Right lobe of liver (tissue), 6 donors: ENCODE data around the gene IPO13. TPM values are rescaled to one million over a fixed set of nuclear protein-coding genes. Genes with fewer than 3 reads are reported as not detected.

Source experiments
- ATAC-seq, 4 donors: fragments of 200-7000 bp; cut with Tn5 transposase; one replicate each; pipeline ENCODE4 v1.9.1; 2020; ENCODE audit warnings: mild to moderate bottlenecking in 4 of 4, moderate library complexity in 4 of 4
- DNase-seq, 3 donors: peaks; one replicate each; pipeline ENCODE4 v3.0.0-alpha.2; 2020
- H3K27ac ChIP-seq, 3 donors: fragments of 200-600 bp; one replicate each; pipeline ENCODE4 v1.8.0; 2022
- H3K27me3 ChIP-seq, 2 donors: fragments of 200-600 bp; one replicate each; pipeline ENCODE4 v1.8.0; 2022
- H3K36me3 ChIP-seq, 4 donors: fragments of 200-600 bp; sonication (generic) in 1 of 4; one replicate each; pipeline versions ENCODE4 v1.5.1 to v1.8.0; 2017 to 2022; ENCODE audit warnings: control low read depth in 1 of 4
- H3K4me1 ChIP-seq, 4 donors: fragments of 200-600 bp; sonication (generic) in 1 of 4; one replicate each; pipeline versions ENCODE4 v1.5.1 to v1.8.0; 2017 to 2022; ENCODE audit warnings: control low read depth in 1 of 4
- H3K4me3 ChIP-seq, 3 donors: fragments of 200-600 bp; one replicate each; pipeline ENCODE4 v1.8.0; 2022
- H3K9me3 ChIP-seq, 4 donors: fragments of 200-600 bp; sonication (generic) in 1 of 4; one replicate each; pipeline versions ENCODE4 v1.5.1 to v1.8.0; 2017 to 2022; ENCODE audit warnings: control low read depth in 1 of 4
- CTCF ChIP-seq, 4 donors: fragments of 200-600 bp in 3 of 4; fragments of 450-650 bp in 1 of 4; IDR thresholded peaks; one replicate each; pipeline versions ENCODE4 v1.5.1 to v1.8.0; 2016 to 2022; ENCODE audit warnings: antibody characterized with exemption in 4 of 4, mild to moderate bottlenecking in 2 of 4
- POLR2A ChIP-seq: fragments of 450-650 bp; IDR thresholded peaks from one replicate; pipeline ENCODE4 v1.6.1; 2017; ENCODE audit warnings: antibody characterized with exemption, mild to moderate bottlenecking
- WGBS: methylation state at CpG from one replicate; pipeline ENCODE4 v1.1.6; 2018; ENCODE audit warnings: low coverage, low lambda C conversion rate; ENCODE audit not compliant: insufficient coverage; ENCODE audit errors: missing lambda C conversion rate; 5-methylcytosine and 5-hydroxymethylcytosine counted together
- intact Hi-C, 2 donors: fragments of 100-400 bp; cut with DNase I; formaldehyde crosslinking; loops; one replicate each; pipeline versions ENCODE4 v1.11.2 to v1.14.1; 2022
- total RNA-seq, 6 experiments: library from RNA; depleted of rRNA in 2 of 6; stranded (reverse); fragments of >200 nt in 2 of 6; fragmentation: NEBNext Ultra II Directional in 3 of 6; extraction: Animal tissue kit (Norgen Biotek cat#: 25700) in 3 of 6; gene quantifications; one replicate each; pipeline versions ENCODE4 v1.1.0 to v1.2.4, GENCODE V29; 2016 to 2023
- donor health status: DM: no; HTN: yes; CAD: no.
- donor health status: DM: no; HTN: no; CAD: no.
- donor health status: DM: no; HTN: no; CAD: no.
- donor health status: DM: no; HTN: yes; CAD: no.
- donor health status: DM: no; HTN: yes; CAD: no.

IPO13 gene
- total RNA-seq, 6 experiments from 2014 or later, result 12.4 to 18.9 (median 14.8) TPM

GRCh38 chr1:43999455-43999854 lies 52.7 kb downstream of the IPO13 start:
- Histone ChIP-seq H3K4me3 (no peak overlapping the region), H3K27me3 (no peaks in the 10 kb centered on the region), H3K27ac (no peak overlapping the region), H3K4me1 (no peaks in the 10 kb centered on the region), H3K36me3 (no peaks in the 10 kb centered on the region), H3K9me3 (no peaks in the 10 kb centered on the region)
- DNase-seq (no peak), ATAC-seq (no peak)
- 83% methylated on average over 1 of the region's 8 CpGs for WGBS
- intact Hi-C loops, result no loop called here
- TF ChIP-seq POLR2A (no peak), CTCF (IDR thresholded peaks at IDR 0.05) (no peak)

- WGBS, result 71% methylated on average over 1 of the region's 8 CpGs
- Histone ChIP-seq H3K36me3 (no peaks in the 10 kb centered on the region), H3K27me3 (no peaks in the 10 kb centered on the region), H3K9me3 (no peaks in the 10 kb centered on the region), H3K4me1 (no peaks in the 10 kb centered on the region), H3K27ac (no peak overlapping the region), H3K4me3 (no peak overlapping the region)
- no peak for ATAC-seq
- TF ChIP-seq POLR2A, result no peak
- intact Hi-C loops, result loop anchor here (5.0 kb wide), 1 partner anchor 37 kb away; no protein-coding TSS in a partner anchor
- no peak for DNase-seq
Measured at GRCh38 chr1:44000122-44000665, 53.4 kb downstream of the IPO13 start.

GRCh38 chr1:44002165-44002564 lies 55.4 kb downstream of the IPO13 start:
- H3K36me3 ChIP-seq, result no peaks in the 10 kb centered on the region
- no peaks in the 10 kb centered on the region for H3K9me3 ChIP-seq
- H3K27ac ChIP-seq, result no peak overlapping the region
- H3K4me3 ChIP-seq, result no peak overlapping the region
- H3K27me3 ChIP-seq, result no peaks in the 10 kb centered on the region
- no CpG with 5 or more reads among the region's 8 CpGs for WGBS
- intact Hi-C loops, result loop anchor here (5.0 kb wide), 1 partner anchor 35 kb away; no protein-coding TSS in a partner anchor
- DNase-seq (no peak), ATAC-seq (no peak)
- TF ChIP-seq POLR2A (no peak), CTCF (IDR thresholded peaks at IDR 0.05) (no peak)
- no peaks in the 10 kb centered on the region for H3K4me1 ChIP-seq

GRCh38 chr1:44002606-44003157 lies 55.9 kb downstream of the IPO13 start:
- no peaks in the 10 kb centered on the region for H3K27me3 ChIP-seq
- ATAC-seq (no peak), DNase-seq (no peak)
- H3K9me3 ChIP-seq, result no peaks in the 10 kb centered on the region
- H3K4me3 ChIP-seq, result no peak overlapping the region
- intact Hi-C loops, result loop anchor here (5.0 kb wide), 1 partner anchor 35 kb away; no protein-coding TSS in a partner anchor
- WGBS, result 20% methylated on average over 1 of the region's 14 CpGs
- H3K27ac ChIP-seq, result no peak overlapping the region
- H3K36me3 ChIP-seq, result no peaks in the 10 kb centered on the region
- TF ChIP-seq CTCF (IDR thresholded peaks at IDR 0.05) (no peak), POLR2A (no peak)
- H3K4me1 ChIP-seq, result no peaks in the 10 kb centered on the region

- intact Hi-C loops, result no loop called here
- no peaks in the 10 kb centered on the region for H3K9me3 ChIP-seq
- 85% methylated on average over 6 of the region's 12 CpGs for WGBS
- ATAC-seq, result no peak
- TF ChIP-seq CTCF (IDR thresholded peaks at IDR 0.05), result no peak
- no peak for TF ChIP-seq POLR2A
- no peak overlapping the region for H3K4me3 ChIP-seq
- H3K27me3 ChIP-seq, result no peaks in the 10 kb centered on the region
- no peak for DNase-seq
- no peaks in the 10 kb centered on the region for H3K4me1 ChIP-seq
- no peaks in the 10 kb centered on the region for H3K36me3 ChIP-seq
- no peak overlapping the region for H3K27ac ChIP-seq
Measured at GRCh38 chr1:44008259-44008658, 61.5 kb downstream of the IPO13 start.
